ENCODE measurements around the gene PPP4R4. TPM values are rescaled to one million over a fixed set of nuclear protein-coding genes. Genes with fewer than 3 reads are reported as not detected.
"Not testable (repeated sequence)": the region's sequence is repeated elsewhere in the genome, so short reads cannot be mapped to it uniquely, and the experiment has no call there.

Gene PPP4R4
- polyA plus RNA-seq, 2 donors: 0.08 to 0.09 TPM

DNA sequence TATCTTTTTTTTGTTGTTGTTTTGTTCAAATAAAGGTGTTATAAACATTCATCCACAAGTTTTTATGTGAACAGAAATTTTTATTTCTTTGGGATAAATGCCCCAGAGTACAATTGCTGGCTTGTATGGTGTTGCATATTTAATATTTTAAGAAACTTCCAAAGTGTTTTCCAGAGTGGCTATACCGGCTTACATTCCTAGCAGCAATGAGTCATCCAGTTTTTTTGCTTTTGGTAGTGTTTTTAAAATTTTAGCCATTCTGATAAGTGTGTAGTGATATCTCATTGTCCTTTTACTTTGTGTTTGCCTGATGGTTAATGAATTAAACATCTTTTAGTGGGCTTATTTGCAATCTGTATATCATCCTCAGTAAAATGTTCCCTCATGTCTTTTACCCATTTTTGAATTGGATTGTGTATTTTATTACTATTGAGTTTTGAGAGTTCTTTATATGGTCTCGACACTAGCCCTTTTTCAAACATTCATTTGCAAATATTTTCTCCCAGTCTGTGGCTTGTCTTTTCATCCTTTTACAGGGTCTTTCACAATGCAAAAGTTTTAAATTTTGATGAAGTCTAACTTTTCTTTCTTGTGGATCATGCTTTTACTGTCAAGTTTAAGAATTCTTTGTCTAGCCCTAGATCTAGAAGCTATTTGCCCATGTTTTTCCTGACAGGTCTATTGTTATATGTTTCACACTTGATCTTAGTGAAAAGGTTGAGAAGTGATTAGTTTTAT lies 29.5 kb downstream of the PPP4R4 start:
- WGBS, 2 donors: 61 to 71% methylated on average over 2 of the region's 2 CpGs

DNA sequence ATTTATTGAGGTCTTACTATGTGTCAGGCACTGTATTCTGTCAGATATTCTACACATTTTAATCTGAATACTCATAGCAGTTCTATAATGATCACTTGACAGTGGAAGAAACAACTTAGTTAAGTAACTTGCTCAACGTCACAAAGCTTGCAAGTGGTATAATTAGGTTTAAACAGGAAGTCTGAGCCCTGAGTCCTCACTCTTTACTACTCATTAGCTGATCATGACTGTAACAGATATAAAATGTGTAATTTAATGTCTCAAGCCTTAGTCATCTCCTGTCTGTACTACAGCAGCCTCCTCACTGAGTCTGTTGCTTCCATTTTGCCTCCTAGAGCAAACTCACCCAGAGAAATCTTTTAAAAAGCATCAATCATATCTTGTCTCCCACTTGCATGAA lies 38.9 kb downstream of the PPP4R4 start:
- H3K27ac ChIP-seq (ENCODE audit: low read depth in 2 of 2, low read length in 1 of 2): no peak overlapping the region
- H3K4me1 ChIP-seq (ENCODE audit: control insufficient read depth in 2 of 2, insufficient read depth in 2 of 2, low read length in 1 of 2): no peaks in the 10 kb centered on the region
- no peaks in the 10 kb centered on the region for H3K9me3 ChIP-seq (ENCODE audit: control insufficient read depth in 2 of 2, insufficient read depth in 1 of 2, low read depth in 1 of 2, low read length in 1 of 2)
- 60 to 68% methylated on average over 1 of the region's 1 CpG for WGBS, 2 donors
- no peaks in the 10 kb centered on the region for H3K27me3 ChIP-seq (ENCODE audit: control insufficient read depth in 1 of 2, insufficient read depth in 2 of 2, low read length in 2 of 2)
- H3K4me3 ChIP-seq (ENCODE audit: low read depth in 1 of 2, low read length in 2 of 2): no peak overlapping the region
- H3K36me3 ChIP-seq (ENCODE audit: control insufficient read depth in 2 of 2, insufficient read depth in 2 of 2, low read length in 1 of 2): no peaks in the 10 kb centered on the region

More for the DNA sequence above, 29.5 kb downstream of the PPP4R4 start:
- no peaks in the 10 kb centered on the region for H3K4me1 ChIP-seq (ENCODE audit: control insufficient read depth in 2 of 2, insufficient read depth in 2 of 2, low read length in 1 of 2)
- no peaks in the 10 kb centered on the region for H3K27me3 ChIP-seq (ENCODE audit: control insufficient read depth in 1 of 2, insufficient read depth in 2 of 2, low read length in 2 of 2)
- no peak overlapping the region for H3K27ac ChIP-seq (ENCODE audit: low read depth in 2 of 2, low read length in 1 of 2)
- H3K9me3 ChIP-seq (ENCODE audit: control insufficient read depth in 2 of 2, insufficient read depth in 1 of 2, low read depth in 1 of 2, low read length in 1 of 2): peaks cover 0 to 7% of the 10 kb centered on the region in 2 donors
- H3K36me3 ChIP-seq (ENCODE audit: control insufficient read depth in 2 of 2, insufficient read depth in 2 of 2, low read length in 1 of 2): no peaks in the 10 kb centered on the region
- no peak overlapping the region for H3K4me3 ChIP-seq (ENCODE audit: low read depth in 1 of 2, low read length in 2 of 2)

DNA sequence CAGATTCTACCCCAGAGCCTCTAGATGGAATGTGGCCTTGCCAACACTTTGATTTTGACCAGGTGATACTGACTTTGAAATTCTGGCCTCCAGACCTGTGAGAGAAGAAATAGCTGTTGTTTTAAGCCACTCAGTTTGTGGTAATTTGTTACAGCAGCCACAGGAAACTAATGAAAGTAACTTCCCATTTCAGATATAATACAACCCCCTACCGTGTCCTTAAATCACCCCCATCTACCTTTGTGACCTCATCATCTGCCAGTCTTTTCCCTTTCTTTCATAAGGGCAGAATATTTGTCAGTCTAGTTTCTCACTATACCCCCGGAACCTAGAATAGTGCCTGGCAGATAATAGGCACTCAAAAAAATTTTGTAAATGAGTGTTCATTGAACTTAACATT lies 39.6 kb downstream of the PPP4R4 start:
- Histone ChIP-seq H3K36me3 (ENCODE audit: control insufficient read depth in 2 of 2, insufficient read depth in 2 of 2, low read length in 1 of 2) (no peaks in the 10 kb centered on the region), H3K27me3 (ENCODE audit: control insufficient read depth in 1 of 2, insufficient read depth in 2 of 2, low read length in 2 of 2) (no peaks in the 10 kb centered on the region), H3K27ac (ENCODE audit: low read depth in 2 of 2, low read length in 1 of 2) (no peak overlapping the region), H3K9me3 (ENCODE audit: control insufficient read depth in 2 of 2, insufficient read depth in 1 of 2, low read depth in 1 of 2, low read length in 1 of 2) (no peaks in the 10 kb centered on the region), H3K4me3 (ENCODE audit: low read depth in 1 of 2, low read length in 2 of 2) (no peak overlapping the region), H3K4me1 (ENCODE audit: control insufficient read depth in 2 of 2, insufficient read depth in 2 of 2, low read length in 1 of 2) (no peaks in the 10 kb centered on the region)
- 73% methylated on average over 2 of the region's 2 CpGs for WGBS, 2 donors

DNA sequence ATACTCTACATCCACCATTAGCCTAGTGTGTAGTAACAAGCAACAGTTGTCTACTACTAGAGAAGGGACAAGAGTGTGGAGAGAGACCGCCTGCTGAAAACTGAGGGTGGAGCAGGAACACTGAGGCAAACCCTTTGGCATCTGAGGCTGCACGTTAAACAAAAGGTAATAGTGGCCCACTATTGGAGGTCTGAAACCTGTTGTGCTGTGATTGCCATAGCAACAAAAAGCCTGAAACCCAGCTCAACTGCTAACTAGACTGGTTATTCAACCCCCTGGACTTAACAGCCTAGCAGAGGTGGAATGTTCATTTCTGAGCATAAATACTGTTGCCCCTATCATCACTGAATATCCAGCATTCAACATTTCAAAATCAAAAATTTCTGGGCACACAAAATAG lies 43.0 kb downstream of the PPP4R4 start:
- 79 to 81% methylated on average over 2 of the region's 2 CpGs for WGBS, 2 donors
- Histone ChIP-seq H3K9me3 (ENCODE audit: control insufficient read depth in 2 of 2, insufficient read depth in 1 of 2, low read depth in 1 of 2, low read length in 1 of 2) (no peaks in the 10 kb centered on the region), H3K36me3 (ENCODE audit: control insufficient read depth in 2 of 2, insufficient read depth in 2 of 2, low read length in 1 of 2) (no peaks in the 10 kb centered on the region)

DNA sequence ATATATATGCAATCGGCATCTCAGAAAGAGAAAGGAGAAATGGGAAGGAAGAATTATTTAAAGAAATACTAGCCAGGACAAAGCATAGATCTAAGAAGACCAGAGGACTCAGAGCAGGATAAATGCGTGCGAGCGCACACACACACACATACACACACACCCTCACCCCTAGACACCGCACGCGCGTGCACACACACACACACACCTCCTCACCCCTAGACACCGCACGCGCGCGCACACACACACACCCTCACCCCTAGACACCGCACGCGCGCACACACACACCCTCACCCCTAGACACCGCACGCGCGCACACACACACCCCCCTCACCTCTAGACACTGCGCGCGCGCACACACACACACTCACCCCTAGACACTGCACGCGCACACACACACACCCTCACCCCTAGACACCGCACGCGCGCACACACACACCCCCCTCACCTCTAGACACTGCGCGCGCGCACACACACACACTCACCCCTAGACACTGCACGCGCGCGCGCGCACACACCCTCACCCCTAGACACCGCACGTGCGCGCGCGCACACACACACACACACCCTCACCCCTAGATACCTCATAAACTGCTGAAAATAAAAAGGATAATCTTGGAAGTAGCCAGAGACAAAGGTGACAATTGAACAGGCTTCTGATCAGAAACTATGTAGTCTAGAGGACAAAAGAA lies 44.2 kb downstream of the PPP4R4 start:
- not testable (repeated sequence) for H3K27ac ChIP-seq (ENCODE audit: low read depth in 2 of 2, low read length in 1 of 2); H3K4me1 ChIP-seq (ENCODE audit: control insufficient read depth in 2 of 2, insufficient read depth in 2 of 2, low read length in 1 of 2); H3K9me3 ChIP-seq (ENCODE audit: control insufficient read depth in 2 of 2, insufficient read depth in 1 of 2, low read depth in 1 of 2, low read length in 1 of 2); H3K4me3 ChIP-seq (ENCODE audit: low read depth in 1 of 2, low read length in 2 of 2); H3K36me3 ChIP-seq (ENCODE audit: control insufficient read depth in 2 of 2, insufficient read depth in 2 of 2, low read length in 1 of 2); H3K27me3 ChIP-seq (ENCODE audit: control insufficient read depth in 1 of 2, insufficient read depth in 2 of 2, low read length in 2 of 2)
- WGBS, 2 donors: 86 to 90% methylated on average over 47 of the region's 47 CpGs

More for the DNA sequence above, 43.0 kb downstream of the PPP4R4 start:
- Histone ChIP-seq H3K27me3 (ENCODE audit: control insufficient read depth in 1 of 2, insufficient read depth in 2 of 2, low read length in 2 of 2) (no peaks in the 10 kb centered on the region), H3K27ac (ENCODE audit: low read depth in 2 of 2, low read length in 1 of 2) (no peak overlapping the region), H3K4me1 (ENCODE audit: control insufficient read depth in 2 of 2, insufficient read depth in 2 of 2, low read length in 1 of 2) (no peaks in the 10 kb centered on the region), H3K4me3 (ENCODE audit: low read depth in 1 of 2, low read length in 2 of 2) (no peak overlapping the region)

DNA sequence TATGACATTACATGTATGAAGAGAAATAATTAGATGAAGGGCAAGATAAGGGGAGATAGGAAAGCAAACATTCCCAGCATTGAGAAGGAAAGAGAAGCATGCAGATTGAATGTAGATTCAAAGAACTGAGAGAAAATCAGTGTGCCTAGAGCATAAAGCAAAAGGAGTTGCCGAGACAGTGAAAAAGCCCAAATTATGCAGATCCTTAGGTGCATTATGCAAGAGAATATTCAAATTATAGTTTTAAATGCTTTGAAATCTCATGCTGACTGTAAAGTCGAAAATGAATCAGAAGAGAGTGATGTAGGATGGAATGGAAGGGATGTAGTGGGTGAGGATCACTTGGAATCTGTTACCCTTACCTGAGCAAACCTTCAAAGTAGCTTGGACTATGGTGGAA lies 49.9 kb downstream of the PPP4R4 start:
- Histone ChIP-seq H3K4me3 (ENCODE audit: low read depth in 1 of 2, low read length in 2 of 2) (no peak overlapping the region), H3K27ac (ENCODE audit: low read depth in 2 of 2, low read length in 1 of 2) (no peak overlapping the region), H3K36me3 (ENCODE audit: control insufficient read depth in 2 of 2, insufficient read depth in 2 of 2, low read length in 1 of 2) (no peaks in the 10 kb centered on the region), H3K4me1 (ENCODE audit: control insufficient read depth in 2 of 2, insufficient read depth in 2 of 2, low read length in 1 of 2) (no peaks in the 10 kb centered on the region), H3K9me3 (ENCODE audit: control insufficient read depth in 2 of 2, insufficient read depth in 1 of 2, low read depth in 1 of 2, low read length in 1 of 2) (no peaks in the 10 kb centered on the region), H3K27me3 (ENCODE audit: control insufficient read depth in 1 of 2, insufficient read depth in 2 of 2, low read length in 2 of 2) (peaks cover 0 to 3% of the 10 kb centered on the region in 2 donors)
- WGBS, 2 donors: 81 to 86% methylated on average over 2 of the region's 2 CpGs

DNA sequence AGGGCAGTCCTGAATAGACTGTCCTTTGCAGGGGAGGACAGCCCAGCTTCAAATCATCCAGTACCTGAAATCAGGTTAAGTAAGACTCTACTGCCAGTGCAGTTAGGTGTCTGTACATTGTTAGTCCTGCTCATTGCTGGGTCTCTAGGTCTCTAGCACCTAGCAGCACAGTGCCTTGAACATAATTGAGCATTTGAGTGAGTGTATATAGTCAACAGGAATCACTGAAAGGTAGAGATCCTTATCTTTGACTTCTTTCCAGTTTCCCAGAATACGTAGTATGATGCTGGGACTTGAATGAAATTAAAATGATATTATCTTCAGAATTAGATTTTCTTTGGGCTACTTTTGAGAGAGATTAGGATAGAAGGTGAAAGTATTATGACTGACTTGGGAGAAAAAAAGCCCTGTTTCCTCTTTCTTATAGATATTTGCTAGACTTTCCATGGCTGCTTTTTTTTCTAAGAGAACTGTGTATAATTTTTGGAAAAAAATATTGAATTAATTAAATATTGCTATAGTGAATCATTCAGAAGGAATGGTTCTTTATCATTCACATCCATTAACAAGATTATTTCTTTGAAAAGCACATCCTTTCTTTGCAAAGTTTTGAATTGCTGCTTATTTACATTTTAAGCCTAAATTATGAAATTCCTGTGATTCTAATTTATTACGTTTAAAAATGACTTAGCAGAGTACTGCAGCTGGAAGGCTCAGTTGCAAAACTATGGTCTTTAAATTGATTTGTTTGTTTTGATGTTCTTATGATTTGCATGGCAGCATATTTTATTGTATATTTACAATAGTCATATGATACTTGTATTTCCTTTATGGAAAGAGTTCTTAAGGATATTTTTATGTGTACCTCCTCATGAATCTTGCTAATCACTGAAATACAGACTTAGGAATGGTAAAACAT lies 51.6 kb downstream of the PPP4R4 start:
- H3K4me3 ChIP-seq (ENCODE audit: low read depth in 1 of 2, low read length in 2 of 2): no peak overlapping the region
- WGBS, 2 donors: 72 to 80% methylated on average over 2 of the region's 2 CpGs
- no peaks in the 10 kb centered on the region for H3K36me3 ChIP-seq (ENCODE audit: control insufficient read depth in 2 of 2, insufficient read depth in 2 of 2, low read length in 1 of 2)
- no peaks in the 10 kb centered on the region for H3K9me3 ChIP-seq (ENCODE audit: control insufficient read depth in 2 of 2, insufficient read depth in 1 of 2, low read depth in 1 of 2, low read length in 1 of 2)
- H3K27ac ChIP-seq (ENCODE audit: low read depth in 2 of 2, low read length in 1 of 2): no peak overlapping the region
- no peaks in the 10 kb centered on the region for H3K4me1 ChIP-seq (ENCODE audit: control insufficient read depth in 2 of 2, insufficient read depth in 2 of 2, low read length in 1 of 2)
- peaks cover 0 to 3% of the 10 kb centered on the region in 2 donors for H3K27me3 ChIP-seq (ENCODE audit: control insufficient read depth in 1 of 2, insufficient read depth in 2 of 2, low read length in 2 of 2)

DNA sequence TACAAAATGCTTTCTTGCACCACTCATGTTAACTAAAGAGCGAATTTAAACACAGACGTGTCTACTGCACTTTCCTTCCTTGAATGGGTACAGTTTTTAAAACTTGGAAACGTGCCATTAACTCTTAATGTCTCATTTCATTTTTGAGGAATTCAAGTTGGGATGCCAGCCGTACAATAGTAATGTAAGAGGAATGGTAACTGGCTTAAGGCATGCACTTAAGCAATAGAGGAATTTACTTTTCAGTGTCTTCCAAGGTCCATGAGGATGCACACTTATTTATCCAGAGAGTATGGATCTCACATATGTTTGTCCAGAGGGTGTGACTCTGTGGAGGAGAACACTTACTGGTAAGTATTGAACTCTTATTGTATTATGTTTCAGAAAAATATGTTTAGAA lies 52.9 kb downstream of the PPP4R4 start:
- 53 to 58% methylated on average over 4 of the region's 4 CpGs for WGBS, 2 donors

DNA sequence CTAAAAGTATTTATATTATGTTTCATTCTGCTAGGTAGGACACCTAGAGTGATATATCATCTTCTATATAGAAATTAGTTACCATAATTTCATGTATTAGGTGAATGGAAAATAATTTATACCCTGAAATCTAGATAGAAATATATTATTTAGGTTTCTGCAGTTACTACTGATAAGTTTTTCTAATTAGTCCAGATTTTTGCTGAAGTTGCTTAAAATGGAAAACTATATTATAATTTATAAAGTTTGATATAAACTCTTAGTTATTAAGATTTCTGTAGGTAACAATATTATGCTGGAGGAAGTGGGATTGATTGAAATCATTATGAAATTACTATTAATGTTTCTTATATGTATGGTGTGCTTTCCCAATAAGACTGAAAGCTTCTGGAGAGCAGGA lies 62.9 kb downstream of the PPP4R4 start:
- no peaks in the 10 kb centered on the region for H3K36me3 ChIP-seq (ENCODE audit: control insufficient read depth in 2 of 2, insufficient read depth in 2 of 2, low read length in 1 of 2)
- no peak overlapping the region for H3K27ac ChIP-seq (ENCODE audit: low read depth in 2 of 2, low read length in 1 of 2)
- no peaks in the 10 kb centered on the region for H3K27me3 ChIP-seq (ENCODE audit: control insufficient read depth in 1 of 2, insufficient read depth in 2 of 2, low read length in 2 of 2)
- no peaks in the 10 kb centered on the region for H3K9me3 ChIP-seq (ENCODE audit: control insufficient read depth in 2 of 2, insufficient read depth in 1 of 2, low read depth in 1 of 2, low read length in 1 of 2)
- H3K4me1 ChIP-seq (ENCODE audit: control insufficient read depth in 2 of 2, insufficient read depth in 2 of 2, low read length in 1 of 2): no peaks in the 10 kb centered on the region
- H3K4me3 ChIP-seq (ENCODE audit: low read depth in 1 of 2, low read length in 2 of 2): no peak overlapping the region

More for the DNA sequence above, 52.9 kb downstream of the PPP4R4 start:
- H3K9me3 ChIP-seq (ENCODE audit: control insufficient read depth in 2 of 2, insufficient read depth in 1 of 2, low read depth in 1 of 2, low read length in 1 of 2): no peaks in the 10 kb centered on the region
- H3K27ac ChIP-seq (ENCODE audit: low read depth in 2 of 2, low read length in 1 of 2): no peak overlapping the region
- no peaks in the 10 kb centered on the region for H3K4me1 ChIP-seq (ENCODE audit: control insufficient read depth in 2 of 2, insufficient read depth in 2 of 2, low read length in 1 of 2)
- H3K36me3 ChIP-seq (ENCODE audit: control insufficient read depth in 2 of 2, insufficient read depth in 2 of 2, low read length in 1 of 2): no peaks in the 10 kb centered on the region
- H3K27me3 ChIP-seq (ENCODE audit: control insufficient read depth in 1 of 2, insufficient read depth in 2 of 2, low read length in 2 of 2): peaks cover 0 to 3% of the 10 kb centered on the region in 2 donors
- H3K4me3 ChIP-seq (ENCODE audit: low read depth in 1 of 2, low read length in 2 of 2): no peak overlapping the region
